Glutamatergic neuron (in vitro differentiated cells): ENCODE measurements around the gene CHPF. TPM values are rescaled to one million over a fixed set of nuclear protein-coding genes. Genes with fewer than 3 reads are reported as not detected.

Source experiments
- DNase-seq: peaks from one replicate; pipeline ENCODE4 v3.0.0; 2022
- H3K27ac Mint-ChIP-seq: one replicate; pipeline ENCODE4 v1.8.0; 2020; ENCODE audit warnings: mild to moderate bottlenecking, mixed read lengths, inconsistent platforms; ENCODE audit not compliant: unreplicated experiment
- H3K27me3 Mint-ChIP-seq: one replicate; pipeline ENCODE4 v1.8.0; 2020; ENCODE audit warnings: mild to moderate bottlenecking, moderate library complexity, mixed read lengths, inconsistent platforms; ENCODE audit not compliant: unreplicated experiment
- H3K36me3 Mint-ChIP-seq: one replicate; pipeline ENCODE4 v1.8.0; 2020; ENCODE audit warnings: mild to moderate bottlenecking, mixed read lengths, inconsistent platforms; ENCODE audit not compliant: unreplicated experiment
- H3K4me1 Mint-ChIP-seq: one replicate; pipeline ENCODE4 v1.8.0; 2020; ENCODE audit warnings: mild to moderate bottlenecking, low read depth, mixed read lengths, inconsistent platforms; ENCODE audit not compliant: unreplicated experiment
- H3K4me3 Mint-ChIP-seq: one replicate; pipeline ENCODE4 v1.8.0; 2020; ENCODE audit warnings: mild to moderate bottlenecking, mixed read lengths, inconsistent platforms; ENCODE audit not compliant: unreplicated experiment
- H3K9me3 Mint-ChIP-seq: one replicate; pipeline ENCODE4 v1.8.0; 2020; ENCODE audit warnings: mild to moderate bottlenecking, moderate library complexity, mixed read lengths, inconsistent platforms; ENCODE audit not compliant: unreplicated experiment
- total RNA-seq: library from RNA; stranded (reverse); fragmentation: NEBNext Ultra II Directional; extraction: Animal tissue kit (Norgen Biotek cat#: 25700); gene quantifications from one replicate; pipeline ENCODE4 v1.2.1, GENCODE V29; 2021; ENCODE audit not compliant: unreplicated experiment
- TF ChIP-seq, protein P1 (sequence below): fragments of 200-600 bp; sonication (generic); IDR thresholded peaks from one replicate; pipeline ENCODE4 v1.5.0; 2021; ENCODE audit not compliant: partially characterized antibody, unreplicated experiment

CHPF gene
- total RNA-seq, 1 donor from 2014 or later = 31.1 TPM

DNA sequence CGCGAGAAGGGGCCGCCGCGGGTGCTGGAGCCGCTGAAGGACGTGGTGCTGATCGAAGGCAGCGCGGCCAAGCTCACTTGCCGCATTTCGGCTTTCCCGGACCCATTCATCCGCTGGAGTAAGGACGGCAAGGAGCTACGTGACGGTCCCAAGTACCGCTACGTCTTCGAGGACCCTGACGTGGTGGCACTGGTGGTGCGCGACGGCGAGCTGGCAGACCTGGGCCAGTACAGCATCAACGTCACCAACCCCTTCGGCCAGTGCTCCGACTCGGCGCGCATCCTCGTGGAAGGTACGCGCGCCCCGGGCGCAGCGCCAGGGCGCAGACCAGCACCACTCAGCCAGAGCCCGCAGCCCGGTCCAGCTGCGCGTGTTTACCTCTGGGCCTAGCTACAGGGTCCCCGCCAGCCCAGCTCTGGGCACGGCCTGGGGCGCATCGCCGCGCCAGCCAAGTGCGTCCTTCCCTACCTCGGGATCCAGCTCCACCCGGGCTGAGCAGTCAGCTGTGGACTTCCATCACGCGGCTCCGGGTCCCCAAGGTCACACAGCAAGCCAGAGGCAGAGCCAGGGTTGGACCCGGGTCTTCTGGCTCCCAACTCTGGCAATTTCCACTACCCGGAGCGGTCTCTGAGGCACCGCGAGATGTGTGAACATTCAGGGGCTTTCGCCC is 46.6 kb downstream of the CHPF start:
- DNase-seq = no peak
- TF ChIP-seq, protein P1, sequence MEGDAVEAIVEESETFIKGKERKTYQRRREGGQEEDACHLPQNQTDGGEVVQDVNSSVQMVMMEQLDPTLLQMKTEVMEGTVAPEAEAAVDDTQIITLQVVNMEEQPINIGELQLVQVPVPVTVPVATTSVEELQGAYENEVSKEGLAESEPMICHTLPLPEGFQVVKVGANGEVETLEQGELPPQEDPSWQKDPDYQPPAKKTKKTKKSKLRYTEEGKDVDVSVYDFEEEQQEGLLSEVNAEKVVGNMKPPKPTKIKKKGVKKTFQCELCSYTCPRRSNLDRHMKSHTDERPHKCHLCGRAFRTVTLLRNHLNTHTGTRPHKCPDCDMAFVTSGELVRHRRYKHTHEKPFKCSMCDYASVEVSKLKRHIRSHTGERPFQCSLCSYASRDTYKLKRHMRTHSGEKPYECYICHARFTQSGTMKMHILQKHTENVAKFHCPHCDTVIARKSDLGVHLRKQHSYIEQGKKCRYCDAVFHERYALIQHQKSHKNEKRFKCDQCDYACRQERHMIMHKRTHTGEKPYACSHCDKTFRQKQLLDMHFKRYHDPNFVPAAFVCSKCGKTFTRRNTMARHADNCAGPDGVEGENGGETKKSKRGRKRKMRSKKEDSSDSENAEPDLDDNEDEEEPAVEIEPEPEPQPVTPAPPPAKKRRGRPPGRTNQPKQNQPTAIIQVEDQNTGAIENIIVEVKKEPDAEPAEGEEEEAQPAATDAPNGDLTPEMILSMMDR = no peak
- peak overlapping the region; percentile 90 for H3K4me3 Mint-ChIP-seq
- no peak overlapping the region for H3K27ac Mint-ChIP-seq
- H3K27me3 Mint-ChIP-seq = peaks cover 21% of the 10 kb centered on the region
- H3K4me1 Mint-ChIP-seq = peaks cover 29% of the 10 kb centered on the region
- peaks cover 13% of the 10 kb centered on the region for H3K9me3 Mint-ChIP-seq
- H3K36me3 Mint-ChIP-seq = no peaks in the 10 kb centered on the region

DNA sequence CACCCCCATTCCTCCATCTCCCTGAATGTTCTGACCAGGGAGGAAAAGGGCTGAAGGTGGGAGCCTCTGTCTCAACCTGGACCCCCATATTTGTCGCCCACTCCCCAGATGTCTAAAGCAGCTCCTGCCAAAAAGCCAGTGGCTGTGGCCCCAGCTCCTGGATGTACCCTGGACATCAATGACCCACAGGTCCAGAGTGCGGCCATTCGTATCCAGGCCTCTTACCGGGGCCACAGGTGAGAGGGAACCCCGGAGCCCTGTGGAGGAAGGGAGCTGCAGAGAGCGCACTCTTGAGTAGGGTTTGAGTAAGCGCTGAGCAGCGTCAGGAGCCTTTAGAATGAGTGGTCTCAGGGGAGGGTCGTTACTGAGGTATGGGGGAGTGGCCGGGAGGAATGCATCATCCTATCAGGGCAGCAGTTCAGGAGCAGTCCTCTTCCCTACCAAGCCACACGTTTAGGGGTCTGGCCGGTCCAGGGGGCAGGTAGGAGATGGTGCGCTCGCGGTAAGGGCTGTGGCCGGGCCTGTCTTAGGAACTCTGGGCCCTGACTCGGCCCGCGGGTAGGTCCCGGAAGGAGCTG is 47.3 kb downstream of the CHPF start:
- no peak for DNase-seq
- Mint-ChIP-seq H3K4me3 (peak overlapping the region; percentile 80), H3K4me1 (peaks cover 26% of the 10 kb centered on the region), H3K36me3 (no peaks in the 10 kb centered on the region), H3K27me3 (peaks cover 23% of the 10 kb centered on the region), H3K9me3 (peaks cover 13% of the 10 kb centered on the region), H3K27ac (no peak overlapping the region)
- TF ChIP-seq, protein P1 = no peak

- Mint-ChIP-seq H3K4me1 (peaks cover 26% of the 10 kb centered on the region), H3K36me3 (no peaks in the 10 kb centered on the region), H3K27ac (no peak overlapping the region), H3K4me3 (no peak overlapping the region), H3K27me3 (peaks cover 23% of the 10 kb centered on the region), H3K9me3 (peaks cover 13% of the 10 kb centered on the region)
- TF ChIP-seq, protein P1 = peak; percentile 14
- DNase-seq = peak; percentile 75
These were observed 48.0 kb downstream of the CHPF start for GRCh38 chr2:219495531-219496122.

GRCh38 chr2:219494952-219495530 is 48.6 kb downstream of the CHPF start:
- Mint-ChIP-seq H3K36me3 (no peaks in the 10 kb centered on the region), H3K4me1 (peaks cover 24% of the 10 kb centered on the region), H3K27me3 (peaks cover 23% of the 10 kb centered on the region), H3K9me3 (peaks cover 11% of the 10 kb centered on the region), H3K27ac (no peak overlapping the region), H3K4me3 (peak overlapping the region; percentile 21)
- TF ChIP-seq, protein P1 = peak; percentile 87
- DNase-seq = no peak
